HepG2 (cell line): ENCODE data around the gene TRIM7. TPM values are rescaled to one million over a fixed set of nuclear protein-coding genes. Genes with fewer than 3 reads are reported as not detected.

Experiments
- ARNTL ChIP-seq: sonication (generic); formaldehyde crosslinking; IDR thresholded peaks from 2 replicates; pipeline ENCODE4 v1.4.0; 2020; ENCODE audit warnings: mild to moderate bottlenecking, missing genetic modification reagents
- HMGXB4 ChIP-seq, 2 experiments: sonication (generic) in 1 of 2; formaldehyde crosslinking in 1 of 2; IDR thresholded peaks; 2 replicates each; pipeline versions ENCODE4 v1.4.0 to v1.6.1; 2018 to 2020; ENCODE audit warnings: missing genetic modification reagents in 2 of 2, borderline replicate concordance in 1 of 2, low read depth in 1 of 2, mild to moderate bottlenecking in 1 of 2, missing biosample characterization in 1 of 2
- NFRKB ChIP-seq: fragments of 450-650 bp; IDR thresholded peaks from 2 replicates; pipeline ENCODE4 v1.6.1; 2017
- NR2C2 ChIP-seq: sonication (generic); formaldehyde crosslinking; IDR thresholded peaks from 2 replicates; pipeline ENCODE4 v1.4.0; 2020; ENCODE audit warnings: missing genetic modification reagents, mild to moderate bottlenecking, moderate library complexity, borderline replicate concordance
- NR2F6 ChIP-seq, 2 experiments: IDR thresholded peaks; 2 replicates each; pipeline ENCODE4 v1.6.1; 2016; ENCODE audit warnings: antibody characterized with exemption in 1 of 2, mild to moderate bottlenecking in 1 of 2
- PITX1 ChIP-seq: sonication (generic); formaldehyde crosslinking; IDR thresholded peaks from 2 replicates; pipeline ENCODE4 v1.5.1; 2020; ENCODE audit warnings: mild to moderate bottlenecking, missing genetic modification reagents
- PPARG ChIP-seq: conservative IDR thresholded peaks from 2 replicates; pipeline ENCODE4 v1.6.1; 2016; ENCODE audit warnings: missing biosample characterization, missing genetic modification reagents
- RAD21 ChIP-seq: fragments of 450-650 bp; formaldehyde crosslinking; IDR thresholded peaks from 2 replicates; pipeline ENCODE4 v1.5.0; 2020; ENCODE audit warnings: mild to moderate bottlenecking
- RXRA ChIP-seq: sonication (generic); formaldehyde crosslinking; IDR thresholded peaks from 2 replicates; pipeline ENCODE4 v1.5.1; 2020; ENCODE audit warnings: missing genetic modification reagents
- RXRB ChIP-seq: IDR thresholded peaks from 2 replicates; pipeline ENCODE4 v1.6.1; 2016; ENCODE audit warnings: borderline replicate concordance, missing genetic modification reagents, missing compliant biosample characterization
- SMC3 ChIP-seq: IDR thresholded peaks from 2 replicates; pipeline ENCODE4 v1.6.1; 2011; ENCODE audit warnings: low read length, improper control_type of control experiment
- STAG1 ChIP-seq: sonication (generic); formaldehyde crosslinking; IDR thresholded peaks from 2 replicates; pipeline ENCODE4 v1.4.0; 2020; ENCODE audit warnings: missing genetic modification reagents
- TBX2 ChIP-seq: sonication (generic); formaldehyde crosslinking; IDR thresholded peaks from 2 replicates; pipeline ENCODE4 v1.5.0; 2020; ENCODE audit warnings: missing genetic modification reagents, mild to moderate bottlenecking, borderline replicate concordance
- ZBTB33 ChIP-seq: sonication (generic); formaldehyde crosslinking; IDR thresholded peaks from 2 replicates; pipeline ENCODE4 v1.4.0; 2020; ENCODE audit warnings: missing genetic modification reagents
- ZNF124 ChIP-seq: sonication (generic); formaldehyde crosslinking; IDR thresholded peaks from 2 replicates; pipeline ENCODE4 v1.4.0; 2020; ENCODE audit warnings: missing genetic modification reagents
- ZNF331 ChIP-seq: sonication (generic); formaldehyde crosslinking; IDR thresholded peaks from 2 replicates; pipeline ENCODE4 v1.4.0; 2020; ENCODE audit warnings: missing genetic modification reagents
- ZNF34 ChIP-seq: sonication (generic); formaldehyde crosslinking; IDR thresholded peaks from 2 replicates; pipeline ENCODE4 v1.4.0; 2020; ENCODE audit warnings: mild to moderate bottlenecking, missing genetic modification reagents, borderline replicate concordance
- ZNF382 ChIP-seq: sonication (generic); formaldehyde crosslinking; IDR thresholded peaks from 2 replicates; pipeline ENCODE4 v1.5.0; 2020; ENCODE audit warnings: missing genetic modification reagents, mild to moderate bottlenecking, borderline replicate concordance
- ZNF605 ChIP-seq: sonication (generic); formaldehyde crosslinking; IDR thresholded peaks from 2 replicates; pipeline ENCODE4 v1.8.0; 2022; ENCODE audit warnings: mild to moderate bottlenecking, missing genetic modification reagents
- ZNF674 ChIP-seq: sonication (generic); formaldehyde crosslinking; IDR thresholded peaks from 2 replicates; pipeline ENCODE4 v1.5.0; 2020; ENCODE audit warnings: low read depth, mild to moderate bottlenecking, missing genetic modification reagents
- ZNF747 ChIP-seq: sonication (generic); formaldehyde crosslinking; IDR thresholded peaks from 2 replicates; pipeline ENCODE4 v1.8.1; 2023; ENCODE audit warnings: missing genetic modification reagents, mild to moderate bottlenecking, borderline replicate concordance
- polyA plus RNA-seq, 8 experiments: library from polyadenylated mRNA; depleted of rRNA in 3 of 8; stranded (reverse) in 7 of 8; unstranded in 1 of 8; fragments of >200 nt; fragmentation: Illumina TruSeq in 4 of 8; extraction: Trizol in 4 of 8; gene quantifications; 2 replicates each; pipeline versions ENCODE4 v1.2.1 to v1.2.3, GENCODE V29; 2011 to 2016; ENCODE audit warnings: low read depth in 4 of 8, missing spikeins in 1 of 8, mixed read lengths in 1 of 8; ENCODE audit not compliant: insufficient read depth in 1 of 8
- total RNA-seq, 5 experiments: library from RNA; depleted of rRNA; stranded (reverse); fragments of >200 nt; fragmentation: Illumina TruSeq; extraction: Trizol; gene quantifications; 2 replicates each; pipeline ENCODE4 v1.2.3, GENCODE V29; 2016; ENCODE audit warnings: low read depth in 1 of 5
- TF ChIP-seq, protein P1 (sequence below): sonication (generic); formaldehyde crosslinking; conservative IDR thresholded peaks from 2 replicates; pipeline ENCODE4 v1.4.0; 2020; ENCODE audit warnings: mild to moderate bottlenecking, missing genetic modification reagents, moderate library complexity

TRIM7 gene
- total and polyA plus RNA-seq, 2 of the 13 experiments (the other 11 are each of a cell fraction or from before 2014, with no cell fraction given), result 0.13 TPM; not detected in 1

GRCh38 chr5:181181650-181182565 is 23.1 kb downstream of the TRIM7 start (continued):
- TF ChIP-seq NFRKB (no peak), ZNF674 (CRISPR knock-in tag) (no peak), NR2C2 (CRISPR knock-in tag) (0 out of 2 replicates have a peak, but pooled peaks have one; percentile 20), RXRB (CRISPR knock-in tag) (peak; percentile 95), STAG1 (CRISPR knock-in tag) (peak; percentile 92), ZNF34 (CRISPR knock-in tag) (no peak), PITX1 (CRISPR knock-in tag) (peak; percentile 35; the same call in 1 of the 2 replicates), ZNF382 (CRISPR knock-in tag) (no peak), RAD21 (peak; percentile 55), ZBTB33 (CRISPR knock-in tag) (peak; percentile 68), ZNF747 (CRISPR knock-in tag) (0 out of 2 replicates have a peak, but pooled peaks have one; percentile 35), NR2F6 (IDR thresholded peaks at IDR 0.05) (no peak), NR2F6 (CRISPR knock-in tag; IDR thresholded peaks at IDR 0.05) (peak; percentile 43; the same call in 1 of the 2 replicates), ARNTL (CRISPR knock-in tag) (0 out of 2 replicates have a peak, but pooled peaks have one; percentile 29), TBX2 (CRISPR knock-in tag) (peak; percentile 39; the same call in 1 of the 2 replicates), ZNF605 (peak; percentile 50; the same call in 1 of the 2 replicates), SMC3 (peak; percentile 74), HMGXB4 (CRISPR knock-in tag; IDR thresholded peaks at IDR 0.05; ENCODE audit: borderline replicate concordance in 1 of 2, low read depth in 1 of 2) (peak; percentile 91 to 93), ZNF331 (peak; percentile 40), ZNF124 (CRISPR knock-in tag) (peak; percentile 67; the same call in 1 of the 2 replicates), RXRA (CRISPR knock-in tag) (peak; percentile 75; the same call in 1 of the 2 replicates), PPARG (peak; percentile 98)
- TF ChIP-seq, protein P1, sequence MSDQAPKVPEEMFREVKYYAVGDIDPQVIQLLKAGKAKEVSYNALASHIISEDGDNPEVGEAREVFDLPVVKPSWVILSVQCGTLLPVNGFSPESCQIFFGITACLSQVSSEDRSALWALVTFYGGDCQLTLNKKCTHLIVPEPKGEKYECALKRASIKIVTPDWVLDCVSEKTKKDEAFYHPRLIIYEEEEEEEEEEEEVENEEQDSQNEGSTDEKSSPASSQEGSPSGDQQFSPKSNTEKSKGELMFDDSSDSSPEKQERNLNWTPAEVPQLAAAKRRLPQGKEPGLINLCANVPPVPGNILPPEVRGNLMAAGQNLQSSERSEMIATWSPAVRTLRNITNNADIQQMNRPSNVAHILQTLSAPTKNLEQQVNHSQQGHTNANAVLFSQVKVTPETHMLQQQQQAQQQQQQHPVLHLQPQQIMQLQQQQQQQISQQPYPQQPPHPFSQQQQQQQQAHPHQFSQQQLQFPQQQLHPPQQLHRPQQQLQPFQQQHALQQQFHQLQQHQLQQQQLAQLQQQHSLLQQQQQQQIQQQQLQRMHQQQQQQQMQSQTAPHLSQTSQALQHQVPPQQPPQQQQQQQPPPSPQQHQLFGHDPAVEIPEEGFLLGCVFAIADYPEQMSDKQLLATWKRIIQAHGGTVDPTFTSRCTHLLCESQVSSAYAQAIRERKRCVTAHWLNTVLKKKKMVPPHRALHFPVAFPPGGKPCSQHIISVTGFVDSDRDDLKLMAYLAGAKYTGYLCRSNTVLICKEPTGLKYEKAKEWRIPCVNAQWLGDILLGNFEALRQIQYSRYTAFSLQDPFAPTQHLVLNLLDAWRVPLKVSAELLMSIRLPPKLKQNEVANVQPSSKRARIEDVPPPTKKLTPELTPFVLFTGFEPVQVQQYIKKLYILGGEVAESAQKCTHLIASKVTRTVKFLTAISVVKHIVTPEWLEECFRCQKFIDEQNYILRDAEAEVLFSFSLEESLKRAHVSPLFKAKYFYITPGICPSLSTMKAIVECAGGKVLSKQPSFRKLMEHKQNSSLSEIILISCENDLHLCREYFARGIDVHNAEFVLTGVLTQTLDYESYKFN, result peak; percentile 36; the same call in 1 of the 2 replicates
